HEK293T (cell line): Measurements from ENCODE around the gene PTCH1.

ENCODE experiments used
- CTCF ChIA-PET: fragments of 350-600 bp; formaldehyde crosslinking; extraction: SDS; loops from one replicate; lab custom pipeline; 2021; ENCODE audit warnings: antibody characterized with exemption, inconsistent platforms; lab: Yijun Ruan, JAX
- POLR2A ChIA-PET: fragments of 350-600 bp; formaldehyde crosslinking; extraction: SDS; loops from one replicate; lab custom pipeline; 2020; ENCODE audit warnings: antibody characterized with exemption, inconsistent platforms; lab: Yijun Ruan, JAX
- DNase-seq: peaks from one replicate; pipeline ENCODE4 v3.0.0; 2012; ENCODE audit warnings: mixed read lengths; ENCODE audit errors: extremely low spot score
- ARNT ChIP-seq: fragments of 450-650 bp; IDR thresholded peaks from 2 replicates; pipeline ENCODE4 v1.6.1; 2017; ENCODE audit warnings: mild to moderate bottlenecking
- BHLHE40 ChIP-seq: fragments of 450-650 bp; IDR thresholded peaks from 2 replicates; pipeline ENCODE4 v1.6.1; 2016; ENCODE audit warnings: mild to moderate bottlenecking, moderate library complexity, borderline replicate concordance
- CTBP1 ChIP-seq: fragments of 450-650 bp; IDR thresholded peaks from 2 replicates; pipeline ENCODE4 v1.6.1; 2016; ENCODE audit warnings: borderline replicate concordance
- ELF4 ChIP-seq: fragments of 450-650 bp; IDR thresholded peaks from 2 replicates; pipeline ENCODE4 v1.6.1; 2017; ENCODE audit warnings: antibody characterized with exemption
- FOXA1 ChIP-seq: fragments of 450-650 bp; IDR thresholded peaks from 2 replicates; pipeline ENCODE4 v1.6.1; 2016; ENCODE audit warnings: mild to moderate bottlenecking
- FOXK2 ChIP-seq: fragments of 450-650 bp; IDR thresholded peaks from 2 replicates; pipeline ENCODE4 v1.6.1; 2016; ENCODE audit warnings: mild to moderate bottlenecking
- FOXM1 ChIP-seq: fragments of 450-650 bp; IDR thresholded peaks from 2 replicates; pipeline ENCODE4 v1.6.1; 2017; ENCODE audit warnings: mild to moderate bottlenecking, borderline replicate concordance
- HDGF ChIP-seq: fragments of 450-650 bp; IDR thresholded peaks from 2 replicates; pipeline ENCODE4 v1.6.1; 2017; ENCODE audit warnings: antibody characterized with exemption, borderline replicate concordance
- L3MBTL2 ChIP-seq: fragments of 450-650 bp; conservative IDR thresholded peaks from 2 replicates; pipeline ENCODE4 v1.6.1; 2016; ENCODE audit warnings: mild to moderate bottlenecking
- LEF1 ChIP-seq: fragments of 450-650 bp; IDR thresholded peaks from 2 replicates; pipeline ENCODE4 v1.6.1; 2017; ENCODE audit warnings: mild to moderate bottlenecking, borderline replicate concordance
- NFRKB ChIP-seq: fragments of 450-650 bp; IDR thresholded peaks from 2 replicates; pipeline ENCODE4 v1.6.1; 2016; ENCODE audit warnings: mild to moderate bottlenecking, moderate library complexity
- PKNOX1 ChIP-seq: fragments of 450-650 bp; IDR thresholded peaks from 2 replicates; pipeline ENCODE4 v1.6.1; 2016
- SP1 ChIP-seq: fragments of 450-650 bp; IDR thresholded peaks from 2 replicates; pipeline ENCODE4 v1.6.1; 2017
- SUZ12 ChIP-seq: fragments of 450-650 bp; IDR thresholded peaks from 2 replicates; pipeline ENCODE4 v1.6.1; 2016; ENCODE audit warnings: mild to moderate bottlenecking
- TARDBP ChIP-seq: fragments of 450-650 bp; IDR thresholded peaks from 2 replicates; pipeline ENCODE4 v1.6.1; 2016
- ZNF384 ChIP-seq: fragments of 450-650 bp; IDR thresholded peaks from 2 replicates; pipeline ENCODE4 v1.6.1; 2016

The PTCH1 gene

GRCh38 chr9:95552255-95552654 is 35.5 kb upstream of the PTCH1 start:
- CTCF ChIA-PET = no interaction called here
- no peak for DNase-seq
- TF ChIP-seq TARDBP = no peak
- TF ChIP-seq SUZ12 = no peak
- no peak for TF ChIP-seq LEF1
- no peak for TF ChIP-seq ZNF384
- TF ChIP-seq CTBP1 = no peak
- POLR2A ChIA-PET = no interaction called here

- ChIA-PET CTCF (no interaction called here), POLR2A (no interaction called here)
- no peak for TF ChIP-seq HDGF
- TF ChIP-seq FOXM1 = no peak
- no peak for TF ChIP-seq FOXK2
- no peak for TF ChIP-seq NFRKB
- no peak for TF ChIP-seq ZNF384
- no peak for TF ChIP-seq ELF4
- TF ChIP-seq ARNT = no peak
- TF ChIP-seq SUZ12 = no peak
- TF ChIP-seq CTBP1 = no peak
- no peak for TF ChIP-seq L3MBTL2
- no peak for TF ChIP-seq LEF1
- TF ChIP-seq FOXA1 = no peak
- TF ChIP-seq BHLHE40 = no peak
- TF ChIP-seq PKNOX1 = no peak
- DNase-seq = no peak
Observed at GRCh38 chr9:95551406-95551805, 34.6 kb upstream of the PTCH1 start.

GRCh38 chr9:95545831-95546567 is 29.2 kb upstream of the PTCH1 start:
- no peak for DNase-seq

DNA sequence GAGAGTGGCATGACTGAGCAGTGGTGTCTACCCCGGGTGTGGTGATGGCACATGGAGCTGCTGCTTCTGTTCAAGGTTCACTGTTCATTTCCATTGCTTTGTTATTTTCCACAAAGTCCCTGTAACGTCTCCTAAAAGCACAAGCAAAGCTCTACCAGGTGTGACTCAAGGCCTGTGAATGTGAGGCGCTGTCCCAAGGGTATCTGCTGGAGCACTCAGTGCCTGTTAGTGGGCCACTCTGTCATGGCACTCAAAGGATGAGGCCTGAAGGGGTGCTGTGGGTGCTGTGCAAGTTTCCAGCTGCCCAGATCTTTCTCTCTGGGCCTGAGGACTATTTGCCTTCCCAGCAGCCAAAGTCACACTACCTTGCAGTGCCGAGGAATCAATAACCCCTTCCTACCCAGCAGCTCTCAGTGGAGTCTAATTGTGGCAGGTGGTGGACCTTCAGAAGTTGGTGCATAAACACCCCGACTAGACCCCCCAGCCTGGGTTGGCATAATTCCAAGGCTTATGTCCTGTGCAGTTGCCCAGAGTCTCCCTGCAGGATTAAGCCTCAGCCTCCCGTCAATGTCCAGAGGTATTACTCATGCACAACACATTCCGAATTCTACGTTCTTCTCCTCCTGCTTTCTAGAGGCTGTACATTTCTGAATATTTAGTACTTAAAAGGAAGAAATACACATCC is 17.4 kb upstream of the PTCH1 start:
- DNase-seq = no peak
- TF ChIP-seq ELF4 = no peak
- TF ChIP-seq L3MBTL2 = no peak
- TF ChIP-seq PKNOX1 = no peak
- no peak for TF ChIP-seq CTBP1
- TF ChIP-seq TARDBP = no peak
- CTCF ChIA-PET = interaction anchor here (0.6 kb wide), 1 partner anchor 9 kb away, joined by 4 read pairs; no protein-coding TSS in a partner anchor
- POLR2A ChIA-PET = no interaction called here

More at GRCh38 chr9:95545831-95546567, 29.2 kb upstream of the PTCH1 start:
- ChIA-PET POLR2A (no interaction called here), CTCF (no interaction called here)
- TF ChIP-seq L3MBTL2 = no peak

DNA sequence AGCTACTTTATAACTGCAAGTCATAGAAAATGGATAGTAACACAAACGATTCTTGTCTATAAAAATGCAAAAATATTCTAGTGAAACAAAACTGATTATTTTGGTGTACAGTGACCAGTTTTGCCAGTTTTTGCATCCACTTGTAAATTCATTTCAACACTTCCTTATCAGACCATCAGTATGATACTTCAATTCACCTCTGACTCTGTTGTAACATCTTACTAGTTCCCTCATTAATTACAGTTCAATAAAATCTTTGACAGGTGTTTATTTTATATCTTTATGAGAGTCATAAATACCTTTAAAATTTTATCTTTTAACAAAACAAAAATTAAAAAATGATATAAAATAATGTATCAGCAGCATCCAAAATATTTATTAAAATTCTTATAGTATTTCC is 13.1 kb upstream of the PTCH1 start:
- ChIA-PET POLR2A (no interaction called here), CTCF (no interaction called here)
- TF ChIP-seq SP1 (no peak), LEF1 (no peak), HDGF (no peak), ARNT (no peak), FOXK2 (no peak)

DNA sequence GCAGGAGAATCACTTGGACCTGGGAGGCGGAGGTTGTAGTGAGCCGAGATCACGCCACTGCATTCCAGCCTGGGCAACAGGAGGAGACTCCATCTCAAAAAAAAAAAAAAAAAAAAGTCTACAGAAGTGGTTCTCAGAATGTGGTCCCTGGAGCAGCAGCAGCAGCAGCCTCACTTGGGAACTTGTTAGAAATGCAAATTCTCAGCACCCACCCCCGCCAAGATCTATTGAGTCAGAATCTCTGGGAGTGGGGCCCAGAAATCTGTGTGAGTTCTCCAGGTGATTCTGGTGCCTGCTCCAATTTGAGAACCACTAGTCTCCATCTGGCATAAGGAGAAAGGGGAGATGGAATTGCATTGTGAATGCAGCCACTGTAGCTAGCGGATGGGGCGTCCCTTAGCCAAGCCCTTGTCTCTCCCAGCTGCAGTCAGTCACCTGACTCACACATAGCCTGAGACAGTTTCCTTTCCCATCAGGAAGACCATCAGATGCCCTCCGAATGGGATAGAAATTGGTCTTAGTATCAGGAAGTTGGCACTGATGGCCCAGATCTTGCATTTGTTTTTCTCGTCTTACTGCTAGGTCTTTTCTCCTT is 12.2 kb upstream of the PTCH1 start:
- no peak for DNase-seq
- ChIA-PET POLR2A (no interaction called here), CTCF (no interaction called here)
- TF ChIP-seq NFRKB = no peak
- TF ChIP-seq SP1 = no peak
- TF ChIP-seq FOXM1 = no peak
- no peak for TF ChIP-seq BHLHE40

More for the DNA sequence above, 13.1 kb upstream of the PTCH1 start:
- no peak for DNase-seq

GRCh38 chr9:95522871-95523370 is 6.2 kb upstream of the PTCH1 start:
- ChIA-PET POLR2A (no interaction called here), CTCF (no interaction called here)
- no peak for DNase-seq
- TF ChIP-seq ZNF384 = no peak

- POLR2A ChIA-PET = no interaction called here
- TF ChIP-seq ELF4 (no peak), SP1 (no peak), FOXK2 (no peak), ZNF384 (no peak), SUZ12 (no peak), L3MBTL2 (no peak), CTBP1 (no peak), FOXA1 (no peak), ARNT (no peak), TARDBP (no peak), PKNOX1 (no peak), LEF1 (no peak), FOXM1 (no peak)
- CTCF ChIA-PET = no interaction called here
- DNase-seq = no peak
Observed at GRCh38 chr9:95521699-95522098, 4.9 kb upstream of the PTCH1 start.
